ENCODE measurements around the gene UMAD1.

The UMAD1 gene

GRCh38 chr7:7693881-7694280, 53.3 kb downstream of the UMAD1 start:
- peak; percentile 18 for DNase-seq (ENCODE audit: low spot score)

DNA sequence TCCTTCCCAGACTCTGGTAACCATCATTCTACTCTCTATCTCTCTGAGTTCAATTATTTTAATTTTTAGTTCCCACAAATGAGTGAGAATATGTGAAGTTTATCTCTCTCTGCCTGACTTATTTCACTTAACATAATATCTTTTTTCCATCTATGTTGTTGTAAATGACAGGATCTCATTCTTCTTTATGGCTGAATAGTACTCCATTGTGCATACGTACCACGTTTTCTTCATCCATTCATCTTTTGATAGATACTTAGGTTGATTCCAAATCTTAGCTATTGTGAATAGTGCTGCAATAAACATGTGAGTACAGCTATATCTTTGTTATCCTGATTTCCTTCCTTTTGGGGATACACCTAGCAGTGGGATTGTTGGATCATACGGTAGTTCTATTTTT, 54.0 kb downstream of the UMAD1 start:
- no peak for DNase-seq (ENCODE audit: low spot score)

DNA sequence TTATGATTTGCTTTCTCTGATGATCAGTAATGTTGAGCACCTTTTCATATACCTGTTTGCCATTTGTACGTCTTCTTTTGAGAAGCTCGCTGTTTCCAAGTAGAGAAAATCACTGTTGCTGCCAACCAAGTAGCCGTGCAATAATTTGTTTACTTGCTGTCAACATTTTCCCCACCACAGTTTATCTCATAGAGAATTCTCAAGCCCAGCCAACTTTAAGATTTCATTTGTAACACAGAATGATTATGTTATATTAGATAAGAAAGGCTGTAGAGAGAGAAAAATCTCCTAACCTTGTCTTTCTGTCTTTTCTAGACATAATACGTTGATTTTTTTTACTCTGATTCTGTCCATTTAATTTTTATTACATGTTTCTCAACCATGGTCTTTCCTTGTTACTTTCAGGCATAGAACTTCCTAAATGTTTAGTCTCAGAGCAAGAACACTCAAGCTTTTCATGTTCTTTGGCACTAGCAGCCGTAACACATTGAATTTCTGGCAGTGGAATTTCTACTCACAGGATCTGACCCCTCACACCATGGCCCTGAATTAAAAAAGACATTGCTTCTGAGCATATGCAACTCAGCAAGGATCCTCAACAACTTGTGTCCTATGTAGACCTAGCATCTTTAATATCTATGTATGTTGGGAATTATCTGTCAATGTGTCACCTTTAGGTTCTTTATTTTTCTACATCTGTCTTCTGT, 54.7 kb downstream of the UMAD1 start:
- DNase-seq (ENCODE audit: low spot score) = no peak

- no peak for DNase-seq (ENCODE audit: low spot score)
These were observed 56.0 kb downstream of the UMAD1 start for GRCh38 chr7:7696458-7697119.

- no peak for DNase-seq (ENCODE audit: low spot score)
These were observed 58.4 kb downstream of the UMAD1 start for GRCh38 chr7:7698930-7699329.

GRCh38 chr7:7699380-7699779, 58.8 kb downstream of the UMAD1 start:
- no peak for DNase-seq (ENCODE audit: low spot score)

DNA sequence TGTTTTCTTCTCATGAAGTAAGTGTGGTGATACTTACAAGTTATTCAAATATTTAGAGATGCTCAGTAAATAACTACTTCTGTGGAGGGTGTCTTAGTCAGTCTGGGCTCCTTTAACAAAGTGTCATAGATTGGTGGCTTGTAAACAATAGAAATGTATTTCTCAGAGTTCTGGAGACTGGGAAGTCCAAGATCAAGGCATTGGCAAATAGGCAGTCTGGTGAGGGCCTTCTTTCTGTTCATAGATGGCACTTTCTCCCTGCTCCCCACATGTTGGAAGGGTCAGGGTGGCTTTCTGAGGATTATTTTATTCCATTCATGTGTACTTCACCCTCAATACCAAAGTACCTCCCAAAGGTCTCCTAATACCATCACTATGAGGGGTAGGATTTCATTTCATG, 59.4 kb downstream of the UMAD1 start:
- no peak for DNase-seq (ENCODE audit: low spot score)

DNA sequence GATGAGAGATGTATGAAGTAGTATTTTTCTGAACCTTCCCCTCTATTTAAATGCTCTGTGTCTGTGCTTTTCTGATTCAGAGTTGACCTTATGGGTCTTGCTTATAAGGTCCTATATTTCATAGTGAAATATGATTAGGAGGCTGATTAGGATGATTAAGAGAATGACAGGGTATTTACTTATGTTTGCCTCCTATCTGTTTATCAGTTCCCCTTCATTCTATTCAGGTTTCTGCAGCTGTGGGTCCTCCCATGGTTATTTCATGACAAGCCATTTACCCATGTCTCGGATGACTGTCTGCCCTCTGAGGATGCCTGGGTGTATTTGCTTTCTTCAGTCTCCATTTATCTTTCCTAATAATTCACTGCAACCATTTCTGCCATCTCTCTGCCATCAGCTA, 61.0 kb downstream of the UMAD1 start:
- no peak for DNase-seq (ENCODE audit: low spot score)

DNA sequence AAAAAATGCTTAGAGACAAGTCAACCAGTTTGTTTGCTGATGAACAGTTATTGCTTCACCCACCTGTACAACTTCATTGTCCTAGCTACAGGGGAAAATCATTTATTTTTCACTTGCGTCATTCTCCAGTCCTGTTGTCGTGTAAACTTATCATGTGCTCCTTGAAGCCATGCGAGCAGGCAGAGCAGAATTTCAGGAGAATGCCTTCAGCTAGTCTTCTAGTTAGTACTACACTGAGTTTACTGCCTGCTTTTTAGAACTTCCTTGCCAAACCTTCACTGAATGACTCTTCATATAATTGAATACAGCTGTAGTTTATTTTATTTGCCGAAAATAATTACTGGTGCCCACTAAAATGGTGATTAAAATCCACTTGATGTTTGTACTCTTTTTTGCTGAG, 62.3 kb downstream of the UMAD1 start:
- DNase-seq (ENCODE audit: low spot score) = no peak

DNA sequence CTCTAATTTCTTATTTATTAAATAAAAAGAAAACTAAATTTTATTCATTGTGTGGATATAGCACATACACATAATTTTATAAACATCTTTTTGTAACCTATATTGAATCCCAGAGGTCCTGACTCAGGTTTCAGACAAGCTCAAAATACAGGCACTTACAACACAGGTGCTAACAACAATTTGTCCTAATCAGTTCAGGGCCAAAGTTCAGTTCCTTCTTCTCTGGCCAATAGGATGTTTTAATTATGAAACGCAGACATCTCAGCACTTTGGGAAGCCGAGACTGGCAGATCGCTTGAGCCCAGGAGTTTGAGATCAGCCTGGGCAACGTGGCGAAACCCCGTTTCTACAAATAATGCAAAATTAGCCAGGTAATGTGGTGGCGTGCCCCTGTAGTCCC, 62.9 kb downstream of the UMAD1 start:
- no peak for DNase-seq (ENCODE audit: low spot score)

- no peak for DNase-seq (ENCODE audit: low spot score)
These were observed 64.3 kb downstream of the UMAD1 start for GRCh38 chr7:7704867-7705266.

DNA sequence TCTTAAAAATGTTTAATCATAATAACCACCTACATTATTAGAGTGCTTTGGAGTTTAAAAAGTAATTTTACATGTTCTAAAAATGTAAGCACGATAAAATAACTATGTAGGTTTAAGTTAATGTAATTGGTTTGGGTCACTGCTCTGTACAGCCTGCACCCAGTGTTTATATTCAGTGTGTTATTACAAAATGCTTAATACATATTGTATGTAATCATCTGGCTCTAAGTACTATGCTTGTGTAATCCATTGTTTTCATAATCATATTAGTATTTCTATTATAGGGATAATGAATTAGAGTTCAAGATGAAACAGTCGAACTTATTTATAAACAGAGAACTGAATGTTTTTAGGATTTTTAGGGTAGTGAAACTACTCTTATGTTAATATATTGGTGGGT, 64.8 kb downstream of the UMAD1 start:
- no peak for DNase-seq (ENCODE audit: low spot score)

DNA sequence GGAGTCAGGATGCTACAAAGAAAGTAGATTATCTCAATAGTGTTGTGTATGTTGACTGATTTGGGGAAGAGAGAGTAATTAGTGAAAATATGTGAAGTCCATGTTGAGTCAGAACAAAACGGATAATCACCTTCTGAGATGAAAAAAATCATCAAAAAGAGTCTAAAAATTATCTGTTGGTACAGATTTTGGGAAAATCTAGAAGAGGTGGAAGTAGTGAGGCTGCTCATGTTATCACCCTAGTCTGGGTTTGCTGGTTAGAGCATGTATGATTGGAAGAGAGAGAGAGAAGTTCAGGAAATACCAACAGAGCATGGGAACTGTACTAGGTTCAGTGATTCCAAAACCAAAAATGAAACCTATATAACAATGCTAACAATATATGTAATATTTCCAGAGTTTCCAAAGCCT, 65.6 kb downstream of the UMAD1 start:
- no peak for DNase-seq (ENCODE audit: low spot score)

- no peak for DNase-seq (ENCODE audit: low spot score)
These were observed 66.1 kb downstream of the UMAD1 start for GRCh38 chr7:7706556-7707172.

DNA sequence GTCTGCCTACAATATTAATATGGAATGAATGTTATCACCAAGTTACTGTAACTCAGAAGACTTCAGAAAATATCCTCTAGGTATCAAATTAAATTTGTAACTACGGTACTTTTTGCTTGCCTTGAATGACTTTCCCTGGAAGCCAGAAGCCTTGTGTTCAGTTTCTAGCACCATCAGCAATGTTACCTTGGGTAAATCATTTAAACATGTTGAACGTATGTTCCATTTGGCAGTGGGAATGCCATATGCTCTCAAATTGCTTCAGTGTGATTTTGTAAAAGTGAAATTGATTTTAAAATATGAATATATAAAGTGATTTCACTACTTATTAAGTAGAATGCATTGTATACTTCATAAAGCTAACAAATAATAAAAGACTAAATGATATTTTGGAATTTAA, 66.7 kb downstream of the UMAD1 start:
- no peak for DNase-seq (ENCODE audit: low spot score)

- no peak for DNase-seq (ENCODE audit: low spot score)
These were observed 67.3 kb downstream of the UMAD1 start for GRCh38 chr7:7707806-7708205.

DNA sequence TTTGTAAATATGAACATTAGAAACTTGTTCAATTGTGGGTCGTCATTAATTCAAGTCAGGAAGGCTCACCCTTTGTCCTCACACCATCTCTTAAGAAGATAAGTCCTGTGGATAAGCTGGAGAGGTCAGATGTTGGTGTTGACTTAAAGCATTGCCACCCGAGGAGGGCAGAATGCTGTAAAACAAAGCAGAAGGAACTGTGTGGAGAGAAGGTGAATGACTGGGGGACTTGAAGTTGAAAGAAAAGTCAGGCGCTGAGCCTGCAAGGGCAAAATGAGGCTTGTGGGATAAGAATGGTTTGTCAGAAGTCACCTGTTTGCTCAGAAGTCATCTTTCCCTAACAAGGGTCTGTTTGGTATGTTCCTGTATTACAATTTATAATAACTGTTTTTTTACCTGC, 68.7 kb downstream of the UMAD1 start:
- no peak for DNase-seq (ENCODE audit: low spot score)

GRCh38 chr7:7710469-7710868, 69.9 kb downstream of the UMAD1 start:
- no peak for DNase-seq (ENCODE audit: low spot score)

- DNase-seq (ENCODE audit: low spot score) = no peak
These were observed 73.2 kb downstream of the UMAD1 start for GRCh38 chr7:7713730-7714129.

DNA sequence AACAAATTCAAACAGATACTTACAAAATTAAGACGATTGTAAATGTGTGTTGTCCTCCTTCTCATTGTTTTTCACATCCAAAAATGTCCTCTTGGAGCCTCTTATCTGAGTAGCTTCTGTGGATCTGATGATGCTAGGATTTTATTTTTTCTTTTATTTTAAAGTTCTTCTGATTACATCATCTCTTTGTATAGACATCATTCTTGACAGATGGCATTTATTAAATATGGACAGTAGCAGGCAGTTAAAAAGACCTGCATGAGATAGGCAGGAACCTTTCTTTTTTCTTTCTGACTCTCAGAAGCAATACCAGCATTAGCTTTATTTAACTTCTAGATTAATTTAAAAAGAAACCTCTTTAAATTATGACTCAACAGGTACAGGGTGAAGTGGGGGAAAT, 77.9 kb downstream of the UMAD1 start, which contains the start of gene RPA3:
Gene RPA3, minus strand, starts transcription at position 116 of the 400 bp plus-strand sequence. CDS start 78,189 bp downstream, outside the sequence.
- DNase-seq (ENCODE audit: low spot score) = no peak

GRCh38 chr7:7719236-7719635, 78.7 kb downstream of the UMAD1 start:
- DNase-seq (ENCODE audit: low spot score) = peak; percentile 7

DNA sequence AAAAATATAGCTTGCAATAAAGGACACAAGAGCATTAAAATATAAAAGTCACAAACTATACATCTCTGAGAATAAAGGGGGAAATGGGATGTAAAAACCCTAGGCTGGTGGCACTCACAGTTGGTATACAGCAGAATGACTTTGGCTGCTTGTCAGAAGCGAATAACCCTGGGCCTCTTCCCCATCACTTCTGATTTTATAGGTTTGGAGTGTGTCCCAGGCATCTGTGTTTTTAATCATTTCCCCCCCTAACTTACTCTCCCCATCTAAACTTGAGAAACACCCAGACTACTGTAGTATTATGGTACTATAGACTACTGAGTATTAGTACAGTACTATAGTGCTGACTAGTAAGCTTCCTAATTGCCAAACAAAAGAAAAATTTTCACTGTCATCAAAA, 79.6 kb downstream of the UMAD1 start:
- no peak for DNase-seq (ENCODE audit: low spot score)
